ENCODE data around the gene TK2. TPM values are rescaled to one million over a fixed set of nuclear protein-coding genes. Genes with fewer than 3 reads are reported as not detected.

Gene TK2
- total and polyA plus RNA-seq, 10 donors, result 8.3 to 56.6 (median 31.8) TPM

GRCh38 chr16:66459878-66460277 lies 90.0 kb downstream of the TK2 start:
- no peaks in the 10 kb centered on the region for H3K4me1 ChIP-seq
- 55 to 62% (median 57%) methylated on average over 5 of the region's 5 CpGs for WGBS, 5 donors
- H3K9me3 ChIP-seq, result no peaks in the 10 kb centered on the region
- H3K4me3 ChIP-seq, result no peak overlapping the region
- intact Hi-C loops (cut with DNase I; ENCODE audit: low total_unique reads), result no loop called here
- TF ChIP-seq POLR2A (IDR thresholded peaks at IDR 0.05) (no peak), CTCF (IDR thresholded peaks at IDR 0.05 in 8 of 11, conservative IDR thresholded peaks at IDR 0.05 in 3 of 11) (no peak), POLR2AphosphoS5 (IDR thresholded peaks at IDR 0.05) (no peak)
- H3K36me3 ChIP-seq, result no peaks in the 10 kb centered on the region
- H3K27ac ChIP-seq, result no peak overlapping the region
- DNase-seq, result no peak
- H3K27me3 ChIP-seq (replicated peaks in 1 of 7), result peaks cover 0 to 42% (median 6%) of the 10 kb centered on the region in 7 donors

DNA sequence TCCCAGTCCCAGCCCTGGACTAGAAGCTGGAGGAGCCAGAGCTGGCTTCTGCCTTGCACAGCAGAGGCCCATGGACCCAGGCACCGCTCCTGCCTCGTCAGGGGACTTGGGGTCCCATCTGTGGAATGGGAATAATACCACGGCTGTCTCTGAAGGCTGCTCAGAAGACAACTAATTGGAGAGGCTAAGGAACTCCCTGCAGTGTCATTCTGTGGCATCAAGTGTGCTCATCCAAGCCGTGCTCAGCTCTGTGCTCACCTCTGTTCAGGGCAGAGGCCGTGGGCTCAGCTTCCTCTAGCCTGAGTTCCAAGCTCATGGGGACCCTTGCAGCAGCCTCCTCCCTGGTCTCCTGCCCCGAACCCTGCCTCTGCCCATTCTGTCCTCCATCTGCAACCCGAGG lies 91.1 kb downstream of the TK2 start:
- no peak for DNase-seq
- no peak for TF ChIP-seq CTCF (IDR thresholded peaks at IDR 0.05 in 8 of 11, conservative IDR thresholded peaks at IDR 0.05 in 3 of 11)
- no peak for TF ChIP-seq POLR2A (IDR thresholded peaks at IDR 0.05)
- TF ChIP-seq POLR2AphosphoS5 (IDR thresholded peaks at IDR 0.05), result no peak
- no peak overlapping the region for H3K27ac ChIP-seq
- H3K36me3 ChIP-seq, result no peaks in the 10 kb centered on the region
- intact Hi-C loops (cut with DNase I; ENCODE audit: low total_unique reads), result no loop called here
- H3K4me1 ChIP-seq, result no peaks in the 10 kb centered on the region
- 76 to 89% (median 78%) methylated on average over 7 of the region's 7 CpGs for WGBS, 5 donors
- H3K27me3 ChIP-seq (replicated peaks in 1 of 7), result peaks cover 0 to 42% (median 6%) of the 10 kb centered on the region in 7 donors
- H3K9me3 ChIP-seq, result no peaks in the 10 kb centered on the region
- no peak overlapping the region for H3K4me3 ChIP-seq

DNA sequence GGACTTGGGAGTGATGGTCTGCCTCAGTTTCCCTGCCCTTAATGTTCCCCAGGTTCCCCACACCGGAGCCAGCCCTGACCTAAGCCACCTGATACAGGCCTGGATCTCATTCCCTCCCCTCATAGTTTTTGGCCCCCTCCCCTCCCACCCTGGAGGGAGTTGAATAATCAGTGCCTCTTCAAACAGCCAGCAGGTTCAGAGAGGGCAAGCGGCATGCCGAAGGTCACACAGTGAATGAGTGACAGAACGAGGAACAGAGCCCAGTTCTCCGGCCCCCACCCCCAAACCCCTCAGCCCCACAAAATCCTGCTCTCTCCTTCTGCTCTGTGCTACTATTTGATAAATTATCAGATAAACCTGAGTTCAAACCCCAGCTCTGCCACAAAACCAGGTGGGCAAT lies 91.6 kb downstream of the TK2 start:
- no peak for DNase-seq
- no peak overlapping the region for H3K4me3 ChIP-seq
- TF ChIP-seq POLR2AphosphoS5 (IDR thresholded peaks at IDR 0.05), result no peak
- no peak for TF ChIP-seq CTCF (IDR thresholded peaks at IDR 0.05 in 8 of 11, conservative IDR thresholded peaks at IDR 0.05 in 3 of 11)
- TF ChIP-seq POLR2A (IDR thresholded peaks at IDR 0.05), result no peak
- no peaks in the 10 kb centered on the region for H3K36me3 ChIP-seq
- 88 to 98% (median 92%) methylated on average over 4 to 5 of the region's 5 CpGs for WGBS, 5 donors
- no peak overlapping the region for H3K27ac ChIP-seq
- H3K9me3 ChIP-seq, result no peaks in the 10 kb centered on the region
- no peaks in the 10 kb centered on the region for H3K4me1 ChIP-seq
- intact Hi-C loops (cut with DNase I; ENCODE audit: low total_unique reads), result no loop called here
- peaks cover 0 to 42% (median 6%) of the 10 kb centered on the region in 7 donors for H3K27me3 ChIP-seq (replicated peaks in 1 of 7)

Small RNA genes within 50 kb of the gene (small RNA-seq; reads per million reads assigned to genes)
- gene CKLF-CMTM1, result 0 reads per million in 4 donors

Other genes starting within 250 kb of the TK2 start
- 10 to 100 TPM; 33.2 to 62.7 (median 46.6) TPM for gene CDH5, start 183.4 kb downstream of the TK2 start, total RNA-seq
- gene CDH5, start 183.4 kb downstream of the TK2 start, polyA plus RNA-seq, result 10 to 100 TPM in 1 of 3 donors, 1 to 10 TPM in 2; 6.7 to 12.6 (median 8.9) TPM
- under 1 TPM in 4 of 7 donors, not detected in 3; 0.21 to 0.68 (median 0.45) TPM for gene BEAN1, start 122.8 kb downstream of the TK2 start, total RNA-seq
- under 1 TPM; 0.30 to 0.42 (median 0.30) TPM for gene BEAN1, start 122.8 kb downstream of the TK2 start, polyA plus RNA-seq
- 100 to 1,000 TPM in 3 of 7 donors, 10 to 100 TPM in 4; 65.5 to 132 (median 76.8) TPM for gene CKLF, start 2.5 kb upstream of the TK2 start, total RNA-seq
- 10 to 100 TPM; 61.9 to 76.2 (median 74.7) TPM for gene CKLF, start 2.5 kb upstream of the TK2 start, polyA plus RNA-seq
- gene CMTM1, start 16.3 kb upstream of the TK2 start, total RNA-seq, result 10 to 100 TPM in 4 of 7 donors, 1 to 10 TPM in 3; 1.4 to 19.0 (median 10.7) TPM
- gene CMTM1, start 16.3 kb upstream of the TK2 start, polyA plus RNA-seq, result 1 to 10 TPM in 1 of 3 donors, under 1 TPM in 2; 0.15 to 1.3 (median 0.33) TPM
- gene CMTM2, start 29.3 kb upstream of the TK2 start, total RNA-seq, result 10 to 100 TPM in 4 of 7 donors, 1 to 10 TPM in 3; 3.3 to 54.6 (median 12.1) TPM
- 1 to 10 TPM in 2 of 3 donors, under 1 TPM in 1; 0.70 to 8.7 (median 5.8) TPM for gene CMTM2, start 29.3 kb upstream of the TK2 start, polyA plus RNA-seq
- gene CMTM3, start 54.6 kb upstream of the TK2 start, total RNA-seq, result 10 to 100 TPM; 37.6 to 53.1 (median 41.9) TPM
- 10 to 100 TPM; 16.2 to 25.0 (median 23.4) TPM for gene CMTM3, start 54.6 kb upstream of the TK2 start, polyA plus RNA-seq
- 10 to 100 TPM in 1 of 7 donors, 1 to 10 TPM in 6; 3.8 to 10.2 (median 7.4) TPM for gene CMTM4, start 146.6 kb upstream of the TK2 start, total RNA-seq
- 1 to 10 TPM in 2 of 3 donors, under 1 TPM in 1; 0.70 to 1.5 (median 1.1) TPM for gene CMTM4, start 146.6 kb upstream of the TK2 start, polyA plus RNA-seq
- gene DYNC1LI2, start 201.5 kb upstream of the TK2 start, total RNA-seq, result 100 to 1,000 TPM in 5 of 7 donors, 10 to 100 TPM in 2; 77.7 to 132 (median 118) TPM
- gene DYNC1LI2, start 201.5 kb upstream of the TK2 start, polyA plus RNA-seq, result 10 to 100 TPM; 15.6 to 33.2 (median 24.5) TPM